ENCODE measurements around the gene CD72.
"Not testable (repeated sequence)": the region's sequence is repeated elsewhere in the genome, so short reads cannot be mapped to it uniquely, and the experiment has no call there.

Gene CD72

GRCh38 chr9:35616681-35617459 is 1.3 kb downstream of the CD72 start:
- no peak for DNase-seq (ENCODE audit: low read depth)

- DNase-seq (ENCODE audit: low read depth), result no peak
Measured at GRCh38 chr9:35615981-35616680, 2.1 kb downstream of the CD72 start.

GRCh38 chr9:35612843-35613242 is 5.4 kb downstream of the CD72 start:
- DNase-seq (ENCODE audit: low read depth), result no peak

DNA sequence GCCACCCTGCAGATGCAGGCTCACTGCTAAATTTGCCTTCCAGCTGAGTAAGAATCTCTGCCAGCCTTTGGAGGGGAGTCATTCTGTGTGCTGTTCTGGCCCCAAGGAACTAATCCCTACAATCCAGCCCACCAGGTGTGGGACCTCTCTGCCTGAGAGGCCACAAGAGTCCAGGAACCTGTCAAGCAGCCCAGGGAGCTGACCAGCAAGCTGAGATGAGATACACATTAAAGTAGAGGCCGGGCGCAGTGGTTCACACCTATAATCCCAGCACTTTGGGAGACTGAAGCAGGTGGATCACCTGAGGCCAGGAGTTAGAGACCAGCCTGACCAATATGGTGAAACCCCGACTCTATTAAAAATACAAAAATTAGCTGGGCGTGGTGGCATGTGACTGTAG is 6.1 kb downstream of the CD72 start:
- DNase-seq (ENCODE audit: low read depth), result not testable (repeated sequence)

DNA sequence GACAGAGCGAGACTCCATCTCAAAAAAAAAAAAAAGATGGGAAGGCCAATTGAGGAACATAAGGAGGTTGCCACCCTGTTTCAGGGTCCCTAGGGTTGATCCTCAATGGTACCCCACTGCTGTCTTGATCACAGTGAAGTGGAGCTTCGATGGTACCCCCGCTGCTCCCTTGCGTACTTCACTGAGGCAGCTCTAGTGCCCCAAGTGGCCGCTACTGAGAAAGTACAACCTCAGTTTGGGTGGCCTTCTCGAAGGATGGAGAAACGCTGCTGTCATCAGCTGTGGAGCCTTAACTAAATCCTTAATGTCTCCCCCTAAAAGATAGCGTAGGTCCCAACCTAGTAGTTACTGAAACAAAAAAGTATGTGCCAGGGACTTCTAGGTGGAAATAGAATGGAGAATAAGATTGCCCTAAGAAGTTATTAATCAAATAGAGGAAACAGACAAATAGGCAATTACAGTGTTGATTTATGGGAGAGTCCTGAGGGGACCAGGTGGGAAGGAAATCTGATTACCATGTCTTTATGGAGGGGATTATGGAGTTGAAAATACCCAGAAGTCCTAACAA is 6.9 kb downstream of the CD72 start:
- no peak for DNase-seq (ENCODE audit: low read depth)

- DNase-seq (ENCODE audit: low read depth), result no peak
Measured at GRCh38 chr9:35609820-35610163, 8.4 kb downstream of the CD72 start.

GRCh38 chr9:35609001-35609819 is 9.0 kb downstream of the CD72 start:
- no peak for DNase-seq (ENCODE audit: low read depth)

- DNase-seq (ENCODE audit: low read depth), result no peak
Measured at GRCh38 chr9:35608221-35608620, 10.0 kb downstream of the CD72 start.

GRCh38 chr9:35606726-35607125 is 11.5 kb downstream of the CD72 start:
- no peak for DNase-seq (ENCODE audit: low read depth)

DNA sequence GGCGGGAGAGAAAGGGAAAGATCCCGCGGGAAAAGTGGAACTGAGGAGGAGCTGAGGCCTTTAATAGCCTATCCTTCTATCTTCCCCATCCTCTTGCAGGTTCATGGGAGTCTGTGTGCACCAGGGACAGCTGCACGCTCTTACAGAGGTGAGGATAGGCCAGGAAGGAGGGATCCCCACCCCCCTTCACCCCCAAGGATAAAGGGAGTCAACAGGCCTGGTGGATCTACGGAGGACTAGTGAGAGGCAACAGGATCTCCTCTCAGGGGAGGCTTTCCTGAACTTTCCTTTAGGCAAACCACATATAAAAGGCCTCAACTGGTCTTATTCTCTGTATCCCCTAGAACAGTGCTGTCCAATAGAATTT is 12.1 kb downstream of the CD72 start:
- DNase-seq (ENCODE audit: low read depth), result no peak

DNA sequence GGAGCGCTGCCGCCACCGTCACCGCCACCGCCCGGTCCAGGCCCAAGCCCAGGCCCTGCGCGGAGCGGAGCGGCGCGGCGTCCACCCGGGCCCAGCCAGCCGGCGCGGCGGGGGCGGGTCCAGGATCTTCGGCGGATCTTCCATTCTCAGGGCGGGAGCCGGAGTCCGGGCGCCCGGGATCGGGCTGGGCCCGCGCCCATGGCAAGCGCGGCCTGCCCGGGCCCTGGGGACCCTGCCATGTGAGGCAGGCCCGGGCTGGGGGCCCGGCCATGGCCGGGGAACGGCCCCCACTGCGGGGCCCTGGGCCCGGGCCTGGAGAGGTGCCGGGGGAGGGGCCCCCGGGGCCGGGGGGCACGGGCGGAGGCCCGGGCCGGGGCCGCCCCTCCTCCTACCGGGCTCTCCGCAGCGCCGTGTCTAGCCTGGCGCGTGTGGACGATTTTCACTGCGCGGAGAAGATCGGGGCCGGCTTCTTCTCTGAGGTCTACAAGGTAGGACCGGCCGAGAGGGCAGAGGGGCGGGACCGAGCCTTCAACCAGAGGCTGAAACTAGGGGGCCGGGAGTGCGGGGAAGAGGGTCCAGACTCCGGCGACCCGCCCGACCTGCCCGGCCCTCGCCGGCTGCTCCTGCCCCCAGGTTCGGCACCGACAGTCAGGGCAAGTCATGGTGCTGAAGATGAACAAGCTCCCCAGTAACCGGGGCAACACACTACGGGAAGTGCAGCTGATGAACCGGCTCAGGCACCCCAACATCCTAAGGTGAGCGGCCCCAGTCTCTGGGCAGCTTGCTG is 12.7 kb downstream of the CD72 start:
- no peak for DNase-seq (ENCODE audit: low read depth)

GRCh38 chr9:35604578-35605350 is 13.4 kb downstream of the CD72 start, which contains the start of gene TESK1:
TESK1 (plus strand) TSS chr9:35605262; CDS start chr9:35605620, 358 bp downstream.
- no peak for DNase-seq (ENCODE audit: low read depth)

- peak; percentile 93 for DNase-seq (ENCODE audit: low read depth)
Measured at GRCh38 chr9:35603986-35604577, 14.1 kb downstream of the CD72 start.

DNA sequence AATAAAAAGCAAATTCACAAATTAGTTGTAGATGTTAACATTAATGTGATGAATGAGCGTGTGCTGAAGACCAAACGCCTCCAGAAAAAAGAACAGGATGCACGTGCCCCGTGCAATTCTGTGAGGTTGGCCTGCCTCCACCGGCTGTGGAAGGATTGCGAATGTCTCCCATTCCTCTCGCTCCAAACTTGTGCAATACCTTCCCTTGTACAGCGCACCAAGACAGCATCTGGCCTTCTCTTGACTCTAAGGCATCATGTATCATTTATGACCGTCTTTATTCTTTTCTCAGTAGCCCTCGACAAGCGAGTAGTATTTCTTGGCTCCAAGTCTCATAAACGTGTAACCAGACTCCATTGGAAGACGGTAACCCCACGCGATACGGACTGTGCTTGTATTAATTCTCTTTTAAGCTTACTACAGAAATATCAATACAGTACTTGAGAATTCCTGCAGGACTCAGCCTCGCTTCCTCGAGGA is 14.7 kb downstream of the CD72 start:
- peak; percentile 80 for DNase-seq (ENCODE audit: low read depth)

- DNase-seq (ENCODE audit: low read depth), result no peak
Measured at GRCh38 chr9:35599763-35600604, 18.2 kb downstream of the CD72 start.

GRCh38 chr9:35598866-35599590 is 19.2 kb downstream of the CD72 start:
- DNase-seq (ENCODE audit: low read depth), result no peak

DNA sequence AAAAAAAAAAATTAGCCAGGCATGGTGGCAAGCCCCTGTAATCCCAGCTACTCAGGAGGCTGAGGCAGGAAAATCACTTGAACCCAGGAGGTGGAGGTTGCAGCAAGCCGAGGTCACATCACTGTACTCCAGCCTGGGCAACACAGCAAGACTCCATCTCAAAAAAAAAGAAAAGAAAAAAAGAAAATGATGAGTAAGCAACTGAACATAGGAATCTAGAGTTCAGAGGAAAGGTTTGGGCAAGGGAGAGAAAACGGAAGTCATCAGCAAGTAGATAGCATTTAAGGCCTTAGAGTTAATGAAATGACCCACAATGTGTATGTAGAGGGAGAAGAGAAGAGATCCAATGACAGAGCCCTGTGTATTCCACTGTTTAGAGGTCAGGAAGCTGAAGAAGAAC is 21.3 kb downstream of the CD72 start:
- not testable (repeated sequence) for DNase-seq (ENCODE audit: low read depth)

GRCh38 chr9:35594471-35594870 is 23.7 kb downstream of the CD72 start:
- DNase-seq (ENCODE audit: low read depth), result no peak

DNA sequence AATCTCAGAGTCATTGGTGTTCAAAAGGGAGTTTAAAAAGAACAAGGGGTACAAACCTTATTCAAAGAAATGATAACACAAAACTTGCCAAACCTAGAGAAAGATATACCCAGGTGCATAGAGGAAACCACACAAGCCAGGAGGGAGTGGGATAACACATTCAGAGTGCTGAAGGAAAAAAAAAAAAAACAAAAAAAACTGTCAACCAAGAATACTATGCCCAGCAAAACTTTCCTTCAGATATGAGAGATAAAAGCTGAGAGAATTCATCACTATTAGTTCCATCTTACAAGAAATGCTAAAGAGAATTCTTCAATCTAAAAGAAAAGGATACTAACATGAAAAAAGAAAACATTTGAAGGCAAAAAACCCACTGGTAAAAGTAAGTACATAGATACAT is 24.6 kb downstream of the CD72 start:
- DNase-seq (ENCODE audit: low read depth), result no peak
